ENCODE measurements around the gene CDKN1C. TPM values are rescaled to one million over a fixed set of nuclear protein-coding genes. Genes with fewer than 3 reads are reported as not detected.

CDKN1C gene
- total and polyA plus RNA-seq, 2 experiments from 2014 or later: 470 to 526 TPM

- Histone ChIP-seq H2AFZ (no peak overlapping the region), H4K20me1 (ENCODE audit: insufficient read depth, poor library complexity, severe bottlenecking) (no peaks in the 10 kb centered on the region), H3K9me3 (ENCODE audit: low read depth) (no peaks in the 10 kb centered on the region), H3K27ac (no peak overlapping the region), H3K4me2 (no peak overlapping the region), H3K27me3 (no peaks in the 10 kb centered on the region), H3K4me1 (ENCODE audit: insufficient read depth) (peaks cover 19% of the 10 kb centered on the region), H3K9me2 (replicated peaks; ENCODE audit: insufficient read depth) (no peaks in the 10 kb centered on the region), H3K4me3 (no peak overlapping the region), H3K79me2 (no peaks in the 10 kb centered on the region), H3K36me3 (replicated peaks; ENCODE audit: insufficient read depth, low read depth) (no peaks in the 10 kb centered on the region)
- DNase-seq (ENCODE audit: low spot score): no peak
- no peak for TF ChIP-seq EZH2phosphoT487 (IDR thresholded peaks at IDR 0.05; ENCODE audit: low read depth, severe bottlenecking, unreplicated experiment)
- no peak for TF ChIP-seq EZH2 (IDR thresholded peaks at IDR 0.05; ENCODE audit: borderline replicate concordance)
- TF ChIP-seq CTCF (IDR thresholded peaks at IDR 0.05; ENCODE audit: poor library complexity): no peak
- WGBS (ENCODE audit: low lambda C conversion rate, missing lambda C conversion rate): 86% methylated on average over 14 of the region's 14 CpGs
These were observed 42.0 kb downstream of the CDKN1C start for GRCh38 chr11:2843551-2843950.

- no peak overlapping the region for H3K4me2 ChIP-seq
- H3K9me2 ChIP-seq (replicated peaks; ENCODE audit: insufficient read depth): no peaks in the 10 kb centered on the region
- H4K20me1 ChIP-seq (ENCODE audit: insufficient read depth, poor library complexity, severe bottlenecking): no peaks in the 10 kb centered on the region
- no peak overlapping the region for H3K27ac ChIP-seq
- no peak for DNase-seq (ENCODE audit: low spot score)
- H3K4me1 ChIP-seq (ENCODE audit: insufficient read depth): peaks cover 25% of the 10 kb centered on the region
- no peak for TF ChIP-seq CTCF (IDR thresholded peaks at IDR 0.05; ENCODE audit: poor library complexity)
- no peak for TF ChIP-seq EZH2phosphoT487 (IDR thresholded peaks at IDR 0.05; ENCODE audit: low read depth, severe bottlenecking, unreplicated experiment)
- no peak for TF ChIP-seq EZH2 (IDR thresholded peaks at IDR 0.05; ENCODE audit: borderline replicate concordance)
- no peaks in the 10 kb centered on the region for H3K36me3 ChIP-seq (replicated peaks; ENCODE audit: insufficient read depth, low read depth)
- no peak overlapping the region for H3K4me3 ChIP-seq
- H3K9me3 ChIP-seq (ENCODE audit: low read depth): no peaks in the 10 kb centered on the region
- H2AFZ ChIP-seq: no peak overlapping the region
- over 99% methylated on average over 16 of the region's 16 CpGs for WGBS (ENCODE audit: low lambda C conversion rate, missing lambda C conversion rate)
- no peaks in the 10 kb centered on the region for H3K27me3 ChIP-seq
- no peaks in the 10 kb centered on the region for H3K79me2 ChIP-seq
These were observed 42.7 kb downstream of the CDKN1C start for GRCh38 chr11:2842876-2843275.

- H3K36me3 ChIP-seq (replicated peaks; ENCODE audit: insufficient read depth, low read depth): no peaks in the 10 kb centered on the region
- no peak overlapping the region for H3K27ac ChIP-seq
- H3K27me3 ChIP-seq: no peaks in the 10 kb centered on the region
- no peaks in the 10 kb centered on the region for H3K9me2 ChIP-seq (replicated peaks; ENCODE audit: insufficient read depth)
- no peaks in the 10 kb centered on the region for H3K79me2 ChIP-seq
- H2AFZ ChIP-seq: no peak overlapping the region
- DNase-seq (ENCODE audit: low spot score): no peak
- TF ChIP-seq EZH2phosphoT487 (IDR thresholded peaks at IDR 0.05; ENCODE audit: low read depth, severe bottlenecking, unreplicated experiment) (no peak), CTCF (IDR thresholded peaks at IDR 0.05; ENCODE audit: poor library complexity) (no peak), EZH2 (IDR thresholded peaks at IDR 0.05; ENCODE audit: borderline replicate concordance) (no peak)
- H3K4me2 ChIP-seq: no peak overlapping the region
- H4K20me1 ChIP-seq (ENCODE audit: insufficient read depth, poor library complexity, severe bottlenecking): no peaks in the 10 kb centered on the region
- WGBS (ENCODE audit: low lambda C conversion rate, missing lambda C conversion rate): 93% methylated on average over 26 of the region's 26 CpGs
- H3K4me3 ChIP-seq: no peak overlapping the region
- H3K9me3 ChIP-seq (ENCODE audit: low read depth): no peaks in the 10 kb centered on the region
- peaks cover 36% of the 10 kb centered on the region for H3K4me1 ChIP-seq (ENCODE audit: insufficient read depth)
These were observed 44.0 kb downstream of the CDKN1C start for GRCh38 chr11:2841411-2842190.

All from hepatocyte (in vitro differentiated cells).